ENCODE measurements around the gene MRPL42. TPM values are rescaled to one million over a fixed set of nuclear protein-coding genes. Genes with fewer than 3 reads are reported as not detected.

Gene MRPL42
- total RNA-seq, 1 donor from 2014 or later = 82.7 TPM

GRCh38 chr12:93456077-93456476 lies 11.2 kb upstream of the MRPL42 start:
- Mint-ChIP-seq H3K4me1 (ENCODE audit: low read depth, unreplicated experiment) (no peaks in the 10 kb centered on the region), H3K27me3 (ENCODE audit: unreplicated experiment) (peaks cover 3% of the 10 kb centered on the region), H3K9me3 (ENCODE audit: unreplicated experiment) (no peaks in the 10 kb centered on the region), H3K27ac (ENCODE audit: unreplicated experiment) (no peak overlapping the region), H3K36me3 (ENCODE audit: unreplicated experiment) (no peaks in the 10 kb centered on the region), H3K4me3 (ENCODE audit: unreplicated experiment) (no peak overlapping the region)
- DNase-seq = no peak
- no peak for TF ChIP-seq CTCF (IDR thresholded peaks at IDR 0.05; ENCODE audit: partially characterized antibody, unreplicated experiment)

GRCh38 chr12:93459097-93459496 lies 8.2 kb upstream of the MRPL42 start:
- DNase-seq = no peak
- peaks cover under 1% of the 10 kb centered on the region for H3K27me3 Mint-ChIP-seq (ENCODE audit: unreplicated experiment)
- H3K4me3 Mint-ChIP-seq (ENCODE audit: unreplicated experiment) = no peak overlapping the region
- no peak overlapping the region for H3K27ac Mint-ChIP-seq (ENCODE audit: unreplicated experiment)
- no peaks in the 10 kb centered on the region for H3K36me3 Mint-ChIP-seq (ENCODE audit: unreplicated experiment)
- H3K4me1 Mint-ChIP-seq (ENCODE audit: low read depth, unreplicated experiment) = no peaks in the 10 kb centered on the region
- no peaks in the 10 kb centered on the region for H3K9me3 Mint-ChIP-seq (ENCODE audit: unreplicated experiment)
- TF ChIP-seq CTCF (IDR thresholded peaks at IDR 0.05; ENCODE audit: partially characterized antibody, unreplicated experiment) = no peak

- Mint-ChIP-seq H3K9me3 (ENCODE audit: unreplicated experiment) (no peaks in the 10 kb centered on the region), H3K4me3 (ENCODE audit: unreplicated experiment) (no peak overlapping the region), H3K27me3 (ENCODE audit: unreplicated experiment) (peaks cover 2% of the 10 kb centered on the region), H3K36me3 (ENCODE audit: unreplicated experiment) (no peaks in the 10 kb centered on the region), H3K27ac (ENCODE audit: unreplicated experiment) (no peak overlapping the region), H3K4me1 (ENCODE audit: low read depth, unreplicated experiment) (no peaks in the 10 kb centered on the region)
- no peak for DNase-seq
- TF ChIP-seq CTCF (IDR thresholded peaks at IDR 0.05; ENCODE audit: partially characterized antibody, unreplicated experiment) = no peak
These were observed 7.3 kb upstream of the MRPL42 start for GRCh38 chr12:93460003-93460402.

GRCh38 chr12:93460902-93461301 lies 6.4 kb upstream of the MRPL42 start:
- Mint-ChIP-seq H3K9me3 (ENCODE audit: unreplicated experiment) (no peaks in the 10 kb centered on the region), H3K4me1 (ENCODE audit: low read depth, unreplicated experiment) (no peaks in the 10 kb centered on the region), H3K36me3 (ENCODE audit: unreplicated experiment) (no peaks in the 10 kb centered on the region), H3K27me3 (ENCODE audit: unreplicated experiment) (peaks cover 2% of the 10 kb centered on the region), H3K27ac (ENCODE audit: unreplicated experiment) (no peak overlapping the region), H3K4me3 (ENCODE audit: unreplicated experiment) (no peak overlapping the region)
- TF ChIP-seq CTCF (IDR thresholded peaks at IDR 0.05; ENCODE audit: partially characterized antibody, unreplicated experiment) = no peak
- DNase-seq = no peak

GRCh38 chr12:93461503-93461902 lies 5.8 kb upstream of the MRPL42 start:
- peaks cover 2% of the 10 kb centered on the region for H3K9me3 Mint-ChIP-seq (ENCODE audit: unreplicated experiment)

More at GRCh38 chr12:93461503-93461902, 5.8 kb upstream of the MRPL42 start:
- Mint-ChIP-seq H3K27me3 (ENCODE audit: unreplicated experiment) (peaks cover 5% of the 10 kb centered on the region), H3K4me1 (ENCODE audit: low read depth, unreplicated experiment) (no peaks in the 10 kb centered on the region), H3K4me3 (ENCODE audit: unreplicated experiment) (no peak overlapping the region), H3K27ac (ENCODE audit: unreplicated experiment) (no peak overlapping the region), H3K36me3 (ENCODE audit: unreplicated experiment) (no peaks in the 10 kb centered on the region)
- no peak for TF ChIP-seq CTCF (IDR thresholded peaks at IDR 0.05; ENCODE audit: partially characterized antibody, unreplicated experiment)
- no peak for DNase-seq

Data from glutamatergic neuron (in vitro differentiated cells).